Skeletal muscle satellite cell (primary cell): ENCODE measurements around the gene ZNF22.

Experiments used
- H3K27me3 ChIP-seq: 2 replicates; pipeline ENCODE4 v1.7.0; 2013; ENCODE audit warnings: low read length; ENCODE audit not compliant: control insufficient read depth, insufficient read depth
- H3K36me3 ChIP-seq: 2 replicates; pipeline ENCODE4 v1.7.0; 2013; ENCODE audit warnings: mild to moderate bottlenecking, control low read depth, low read length; ENCODE audit not compliant: insufficient read depth
- H3K4me1 ChIP-seq: 2 replicates; pipeline ENCODE4 v1.7.0; 2013; ENCODE audit warnings: low read length; ENCODE audit not compliant: control insufficient read depth, insufficient read depth
- H3K4me2 ChIP-seq: 2 replicates; pipeline ENCODE4 v1.7.0; 2013; ENCODE audit warnings: mild to moderate bottlenecking, low read length
- H3K4me3 ChIP-seq: 2 replicates; pipeline ENCODE4 v1.7.0; 2013; ENCODE audit warnings: low read length
- H3K9ac ChIP-seq: 2 replicates; pipeline ENCODE4 v1.7.0; 2013; ENCODE audit warnings: mild to moderate bottlenecking, low read depth, low read length, moderate library complexity
- H3K9me3 ChIP-seq: replicated peaks from 2 replicates; pipeline ENCODE4 v1.7.0; 2013; ENCODE audit warnings: mild to moderate bottlenecking, control low read depth, low read length

The ZNF22 gene

GRCh38 chr10:44994752-44995530 lies 5.8 kb upstream of the ZNF22 start:
- no peaks in the 10 kb centered on the region for H3K9me3 ChIP-seq
- H3K36me3 ChIP-seq, result peaks cover 5% of the 10 kb centered on the region
- H3K4me1 ChIP-seq, result peaks cover 43% of the 10 kb centered on the region
- no peak overlapping the region for H3K9ac ChIP-seq
- no peaks in the 10 kb centered on the region for H3K27me3 ChIP-seq
- H3K4me3 ChIP-seq, result no peak overlapping the region
- H3K4me2 ChIP-seq, result no peak overlapping the region

GRCh38 chr10:44995581-44995913 lies 5.2 kb upstream of the ZNF22 start:
- peaks cover 5% of the 10 kb centered on the region for H3K36me3 ChIP-seq
- peak overlapping the region; percentile 43 for H3K9ac ChIP-seq
- no peak overlapping the region for H3K4me3 ChIP-seq
- no peaks in the 10 kb centered on the region for H3K9me3 ChIP-seq
- H3K27me3 ChIP-seq, result no peaks in the 10 kb centered on the region
- H3K4me2 ChIP-seq, result no peak overlapping the region
- H3K4me1 ChIP-seq, result peaks cover 49% of the 10 kb centered on the region

- no peaks in the 10 kb centered on the region for H3K9me3 ChIP-seq
- no peaks in the 10 kb centered on the region for H3K27me3 ChIP-seq
- H3K36me3 ChIP-seq, result peaks cover 5% of the 10 kb centered on the region
- no peak overlapping the region for H3K4me2 ChIP-seq
- H3K4me1 ChIP-seq, result peaks cover 52% of the 10 kb centered on the region
- H3K4me3 ChIP-seq, result no peak overlapping the region
- H3K9ac ChIP-seq, result peak overlapping the region; percentile 43
Measured at GRCh38 chr10:44995914-44996669, 4.6 kb upstream of the ZNF22 start.

- Histone ChIP-seq H3K4me2 (no peak overlapping the region), H3K36me3 (peaks cover under 1% of the 10 kb centered on the region), H3K4me3 (no peak overlapping the region), H3K4me1 (peaks cover 61% of the 10 kb centered on the region), H3K9ac (no peak overlapping the region), H3K9me3 (no peaks in the 10 kb centered on the region), H3K27me3 (no peaks in the 10 kb centered on the region)
Measured at GRCh38 chr10:44997105-44997748, 3.5 kb upstream of the ZNF22 start.

- H3K9me3 ChIP-seq, result no peaks in the 10 kb centered on the region
- no peaks in the 10 kb centered on the region for H3K27me3 ChIP-seq
- no peak overlapping the region for H3K4me3 ChIP-seq
- H3K9ac ChIP-seq, result no peak overlapping the region
- H3K36me3 ChIP-seq, result no peaks in the 10 kb centered on the region
- H3K4me1 ChIP-seq, result peaks cover 65% of the 10 kb centered on the region
- no peak overlapping the region for H3K4me2 ChIP-seq
Measured at GRCh38 chr10:44998146-44998631, 2.5 kb upstream of the ZNF22 start.

GRCh38 chr10:45000138-45000751 lies 478 bp upstream of the ZNF22 start:
- Histone ChIP-seq H3K9me3 (no peaks in the 10 kb centered on the region), H3K9ac (peak overlapping the region; percentile 85), H3K27me3 (no peaks in the 10 kb centered on the region), H3K4me3 (peak overlapping the region; percentile 68), H3K4me1 (peaks cover 49% of the 10 kb centered on the region), H3K36me3 (peaks cover 11% of the 10 kb centered on the region), H3K4me2 (peak overlapping the region; percentile 86)

- peak overlapping the region; percentile 85 for H3K9ac ChIP-seq
- H3K27me3 ChIP-seq, result no peaks in the 10 kb centered on the region
- peak overlapping the region; percentile 86 for H3K4me2 ChIP-seq
- no peaks in the 10 kb centered on the region for H3K9me3 ChIP-seq
- peak overlapping the region; percentile 68 for H3K4me3 ChIP-seq
- peaks cover 36% of the 10 kb centered on the region for H3K4me1 ChIP-seq
- peaks cover 11% of the 10 kb centered on the region for H3K36me3 ChIP-seq
Measured at GRCh38 chr10:45001381-45002148, 842 bp downstream of the ZNF22 start.

GRCh38 chr10:45003432-45004000 lies 2.8 kb downstream of the ZNF22 start:
- H3K9ac ChIP-seq, result no peak overlapping the region
- no peak overlapping the region for H3K4me2 ChIP-seq
- no peak overlapping the region for H3K4me3 ChIP-seq
- no peaks in the 10 kb centered on the region for H3K9me3 ChIP-seq
- no peaks in the 10 kb centered on the region for H3K27me3 ChIP-seq
- peaks cover 11% of the 10 kb centered on the region for H3K36me3 ChIP-seq
- peaks cover 28% of the 10 kb centered on the region for H3K4me1 ChIP-seq

- H3K4me2 ChIP-seq, result no peak overlapping the region
- no peaks in the 10 kb centered on the region for H3K9me3 ChIP-seq
- no peak overlapping the region for H3K4me3 ChIP-seq
- no peak overlapping the region for H3K9ac ChIP-seq
- peaks cover 25% of the 10 kb centered on the region for H3K4me1 ChIP-seq
- H3K27me3 ChIP-seq, result no peaks in the 10 kb centered on the region
- H3K36me3 ChIP-seq, result peaks cover 11% of the 10 kb centered on the region
Measured at GRCh38 chr10:45004661-45005060, 3.9 kb downstream of the ZNF22 start.

GRCh38 chr10:45005284-45005683 lies 4.6 kb downstream of the ZNF22 start:
- H3K36me3 ChIP-seq, result peaks cover 11% of the 10 kb centered on the region
- no peaks in the 10 kb centered on the region for H3K27me3 ChIP-seq
- H3K4me3 ChIP-seq, result no peak overlapping the region
- H3K9ac ChIP-seq, result no peak overlapping the region
- peaks cover 18% of the 10 kb centered on the region for H3K4me1 ChIP-seq
- H3K4me2 ChIP-seq, result no peak overlapping the region
- H3K9me3 ChIP-seq, result no peaks in the 10 kb centered on the region
